Chondrocyte (in vitro differentiated cells): ENCODE data around the gene ATP5PD. TPM values are rescaled to one million over a fixed set of nuclear protein-coding genes. Genes with fewer than 3 reads are reported as not detected.

Experiments
- DNase-seq: peaks from one replicate; pipeline ENCODE4 v3.0.0; 2021; ENCODE audit warnings: mixed read lengths, low spot score
- H3K27ac Mint-ChIP-seq: one replicate; pipeline ENCODE4 v1.8.0; 2021; ENCODE audit warnings: mild to moderate bottlenecking, moderate library complexity, mixed read lengths; ENCODE audit not compliant: unreplicated experiment
- H3K27me3 Mint-ChIP-seq: 2 replicates; pipeline ENCODE4 v1.8.0; 2021; ENCODE audit warnings: low read depth, mixed read lengths
- H3K36me3 Mint-ChIP-seq: 2 replicates; pipeline ENCODE4 v1.8.0; 2021; ENCODE audit warnings: low read depth, mixed read lengths
- H3K4me1 Mint-ChIP-seq: 2 replicates; pipeline ENCODE4 v1.8.0; 2021; ENCODE audit warnings: low read depth, mild to moderate bottlenecking, mixed read lengths
- H3K4me3 Mint-ChIP-seq: one replicate; pipeline ENCODE4 v1.8.0; 2021; ENCODE audit warnings: mild to moderate bottlenecking, moderate library complexity, mixed read lengths; ENCODE audit not compliant: unreplicated experiment
- H3K9me3 Mint-ChIP-seq: 2 replicates; pipeline ENCODE4 v1.8.0; 2021; ENCODE audit warnings: low read depth, mixed read lengths
- CTCF ChIP-seq: fragments of 200-600 bp; sonication (generic); IDR thresholded peaks from 2 replicates; pipeline ENCODE4 v1.5.0; 2021; ENCODE audit warnings: antibody characterized with exemption, mild to moderate bottlenecking, moderate library complexity
- total RNA-seq: library from RNA; stranded (reverse); gene quantifications from 3 replicates; pipeline ENCODE4 v1.2.1, GENCODE V29; 2021

The ATP5PD gene
- total RNA-seq, 1 donor from 2014 or later = 183 TPM

- peaks cover 2% of the 10 kb centered on the region for H3K4me1 Mint-ChIP-seq
- H3K9me3 Mint-ChIP-seq = no peaks in the 10 kb centered on the region
- no peaks in the 10 kb centered on the region for H3K27me3 Mint-ChIP-seq
- no peak overlapping the region for H3K27ac Mint-ChIP-seq
- DNase-seq = no peak
- no peak overlapping the region for H3K4me3 Mint-ChIP-seq
- no peak for TF ChIP-seq CTCF
- peaks cover 31% of the 10 kb centered on the region for H3K36me3 Mint-ChIP-seq
These were observed 27.1 kb downstream of the ATP5PD start for GRCh38 chr17:75019710-75020109.

GRCh38 chr17:75019146-75019545 lies 27.6 kb downstream of the ATP5PD start:
- TF ChIP-seq CTCF = no peak
- H3K27ac Mint-ChIP-seq = no peak overlapping the region
- no peak overlapping the region for H3K4me3 Mint-ChIP-seq

GRCh38 chr17:75013092-75013559 lies 33.6 kb downstream of the ATP5PD start:
- H3K27ac Mint-ChIP-seq = peak overlapping the region; percentile 92
- peak overlapping the region; percentile 95 for H3K4me3 Mint-ChIP-seq
- H3K9me3 Mint-ChIP-seq = no peaks in the 10 kb centered on the region
- no peak for DNase-seq
- no peak for TF ChIP-seq CTCF
- peaks cover 8% of the 10 kb centered on the region for H3K36me3 Mint-ChIP-seq
- H3K27me3 Mint-ChIP-seq = no peaks in the 10 kb centered on the region
- H3K4me1 Mint-ChIP-seq = peaks cover 29% of the 10 kb centered on the region

More at GRCh38 chr17:75019146-75019545, 27.6 kb downstream of the ATP5PD start:
- DNase-seq = no peak
- peaks cover 4% of the 10 kb centered on the region for H3K4me1 Mint-ChIP-seq
- peaks cover 31% of the 10 kb centered on the region for H3K36me3 Mint-ChIP-seq
- no peaks in the 10 kb centered on the region for H3K27me3 Mint-ChIP-seq
- no peaks in the 10 kb centered on the region for H3K9me3 Mint-ChIP-seq

GRCh38 chr17:75012346-75013091 lies 34.2 kb downstream of the ATP5PD start, which contains the start of gene MRPL58:
MRPL58 (plus strand) TSS chr17:75012670; CDS start chr17:75012687, 17 bp downstream.
- Mint-ChIP-seq H3K36me3 (peaks cover 7% of the 10 kb centered on the region), H3K4me1 (peaks cover 29% of the 10 kb centered on the region), H3K27me3 (no peaks in the 10 kb centered on the region), H3K9me3 (no peaks in the 10 kb centered on the region), H3K4me3 (peak within 1 kb of the TSS; percentile 95), H3K27ac (peak within 1 kb of the TSS; percentile 96)
- DNase-seq = peak; percentile 95
- peak; percentile 79 for TF ChIP-seq CTCF

- Mint-ChIP-seq H3K36me3 (peaks cover 7% of the 10 kb centered on the region), H3K27me3 (no peaks in the 10 kb centered on the region), H3K27ac (peak overlapping the region; percentile 96), H3K9me3 (no peaks in the 10 kb centered on the region), H3K4me1 (peaks cover 29% of the 10 kb centered on the region), H3K4me3 (peak overlapping the region; percentile 95)
- no peak for DNase-seq
- no peak for TF ChIP-seq CTCF
These were observed 34.7 kb downstream of the ATP5PD start for GRCh38 chr17:75012096-75012345.
